HG03135 (cell line): ENCODE data around the gene PCDHGA7.
A peak's percentile ranks its signal among the peaks of the same experiment; 100 is the strongest.
"Not testable (repeated sequence)": the region's sequence is repeated elsewhere in the genome, so short reads cannot be mapped to it uniquely, and the experiment has no call there.

ENCODE experiments used
- ATAC-seq: cut with Tn5 transposase; IDR thresholded peaks from one replicate; pipeline ENCODE4 v1.9.1; 2021; ENCODE audit warnings: mild to moderate bottlenecking, moderate library complexity; ENCODE audit not compliant: unreplicated experiment

PCDHGA7 gene

GRCh38 chr5:141397756-141398551, 15.4 kb downstream of the PCDHGA7 start, which contains the start of gene PCDHGB5:
PCDHGB5 (plus strand) TSS chr5:141397947; CDS start chr5:141398128, 181 bp downstream.
- ATAC-seq = peak; percentile 75

- ATAC-seq = no peak
Measured at GRCh38 chr5:141398608-141399007, 16.1 kb downstream of the PCDHGA7 start.

DNA sequence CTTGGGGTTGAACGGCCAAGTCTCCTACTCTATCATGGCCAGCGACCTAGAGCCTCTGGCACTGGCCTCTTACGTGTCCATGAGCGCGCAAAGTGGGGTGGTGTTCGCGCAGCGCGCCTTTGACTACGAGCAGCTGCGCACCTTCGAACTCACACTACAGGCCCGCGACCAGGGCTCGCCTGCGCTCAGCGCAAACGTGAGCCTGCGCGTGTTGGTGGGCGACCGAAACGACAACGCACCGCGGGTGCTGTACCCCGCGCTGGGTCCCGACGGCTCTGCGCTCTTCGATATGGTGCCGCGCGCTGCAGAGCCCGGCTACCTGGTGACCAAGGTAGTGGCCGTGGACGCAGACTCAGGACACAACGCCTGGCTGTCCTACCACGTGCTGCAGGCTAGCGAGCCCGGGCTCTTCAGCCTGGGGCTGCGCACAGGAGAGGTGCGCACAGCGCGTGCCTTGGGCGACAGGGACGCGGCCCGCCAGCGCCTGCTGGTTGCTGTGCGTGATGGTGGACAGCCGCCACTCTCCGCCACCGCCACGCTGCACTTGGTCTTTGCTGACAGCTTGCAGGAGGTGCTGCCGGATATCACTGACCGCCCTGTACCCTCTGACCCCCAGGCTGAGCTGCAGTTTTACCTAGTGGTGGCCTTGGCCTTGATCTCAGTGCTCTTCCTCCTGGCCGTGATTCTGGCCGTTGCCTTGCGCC, 17.2 kb downstream of the PCDHGA7 start:
- no peak for ATAC-seq

DNA sequence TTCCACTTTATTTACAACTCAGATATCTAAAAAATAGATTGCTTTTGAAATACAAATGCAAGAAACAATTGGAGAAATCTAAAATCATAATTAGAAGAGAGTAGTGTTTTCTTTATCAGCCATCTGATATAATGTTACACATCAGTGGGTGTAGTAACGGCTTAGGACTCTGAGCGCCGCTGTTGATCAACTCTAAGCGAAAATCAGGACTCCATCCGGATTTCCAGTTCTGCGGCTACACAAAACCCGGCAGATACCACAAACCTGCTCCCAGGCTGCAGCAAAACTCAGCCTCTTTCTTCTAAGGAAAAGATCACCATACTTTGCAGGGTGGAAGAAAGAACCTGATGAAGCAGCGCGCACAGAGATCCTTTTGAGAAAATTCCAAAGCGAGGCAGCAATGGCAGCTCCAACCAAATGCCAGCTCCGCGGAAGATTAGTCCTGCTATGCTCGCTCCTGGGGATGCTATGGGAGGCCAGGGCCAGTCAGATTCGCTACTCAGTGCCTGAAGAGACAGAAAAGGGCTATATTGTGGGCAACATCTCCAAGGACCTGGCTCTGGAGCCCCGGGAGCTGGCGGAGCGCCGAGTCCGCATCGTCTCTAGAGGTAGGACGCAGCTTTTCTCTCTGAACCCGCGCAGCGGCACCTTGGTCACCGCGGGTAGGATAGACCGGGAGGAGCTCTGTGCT, 20.2 kb downstream of the PCDHGA7 start, which contains the start of gene PCDHGA9:
TSS of gene PCDHGA9 (plus strand) at position 226 of the 691 bp plus-strand sequence. CDS start at position 401, 175 bp downstream.
- no peak for ATAC-seq

DNA sequence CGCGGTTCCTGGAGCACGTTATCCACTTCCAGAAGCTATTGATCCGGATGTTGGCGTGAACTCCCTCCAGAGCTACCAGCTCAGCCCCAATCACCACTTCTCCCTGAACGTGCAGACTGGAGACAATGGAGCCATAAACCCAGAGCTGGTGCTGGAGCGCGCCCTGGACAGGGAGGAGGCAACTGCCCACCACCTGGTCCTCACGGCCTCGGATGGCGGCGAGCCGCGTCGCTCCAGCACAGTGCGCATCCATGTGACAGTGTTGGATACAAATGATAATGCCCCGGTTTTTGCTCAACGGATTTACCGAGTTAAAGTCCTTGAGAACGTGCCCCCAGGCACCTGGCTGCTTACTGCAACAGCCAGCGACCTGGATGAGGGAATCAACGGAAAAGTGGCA, 20.8 kb downstream of the PCDHGA7 start:
- no peak for ATAC-seq

DNA sequence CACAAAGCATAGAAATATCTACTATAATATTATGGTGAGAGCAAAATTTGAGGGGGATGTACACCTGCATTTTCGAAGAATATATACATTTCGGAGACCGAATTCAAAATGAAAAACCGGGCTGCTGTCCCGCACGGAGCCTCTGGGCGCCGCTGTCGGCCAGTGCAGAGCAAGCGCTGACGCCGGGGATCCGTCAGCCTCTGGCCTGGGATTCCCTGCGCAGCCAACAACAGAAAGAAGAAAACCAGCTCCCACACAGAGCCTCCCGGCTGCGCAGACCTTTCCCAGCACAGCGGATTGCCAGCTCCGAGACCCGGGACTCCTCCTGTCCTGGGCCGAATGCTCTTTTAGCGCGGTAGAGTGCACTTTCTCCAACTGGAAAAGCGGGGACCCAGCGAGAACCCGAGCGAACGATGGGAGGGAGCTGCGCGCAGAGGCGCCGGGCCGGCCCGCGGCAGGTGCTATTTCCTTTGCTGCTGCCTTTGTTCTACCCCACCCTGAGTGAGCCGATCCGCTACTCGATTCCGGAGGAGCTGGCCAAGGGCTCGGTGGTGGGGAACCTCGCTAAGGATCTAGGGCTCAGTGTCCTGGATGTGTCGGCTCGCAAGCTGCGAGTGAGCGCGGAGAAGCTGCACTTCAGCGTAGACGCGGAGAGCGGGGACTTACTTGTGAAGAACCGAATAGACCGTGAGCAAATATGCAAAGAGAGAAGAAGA, 25.4 kb downstream of the PCDHGA7 start, which contains the start of gene PCDHGB6:
TSS of gene PCDHGB6 (plus strand) at position 232 of the 716 bp plus-strand sequence. CDS start at position 414, 182 bp downstream.
- ATAC-seq = peak; percentile 81

DNA sequence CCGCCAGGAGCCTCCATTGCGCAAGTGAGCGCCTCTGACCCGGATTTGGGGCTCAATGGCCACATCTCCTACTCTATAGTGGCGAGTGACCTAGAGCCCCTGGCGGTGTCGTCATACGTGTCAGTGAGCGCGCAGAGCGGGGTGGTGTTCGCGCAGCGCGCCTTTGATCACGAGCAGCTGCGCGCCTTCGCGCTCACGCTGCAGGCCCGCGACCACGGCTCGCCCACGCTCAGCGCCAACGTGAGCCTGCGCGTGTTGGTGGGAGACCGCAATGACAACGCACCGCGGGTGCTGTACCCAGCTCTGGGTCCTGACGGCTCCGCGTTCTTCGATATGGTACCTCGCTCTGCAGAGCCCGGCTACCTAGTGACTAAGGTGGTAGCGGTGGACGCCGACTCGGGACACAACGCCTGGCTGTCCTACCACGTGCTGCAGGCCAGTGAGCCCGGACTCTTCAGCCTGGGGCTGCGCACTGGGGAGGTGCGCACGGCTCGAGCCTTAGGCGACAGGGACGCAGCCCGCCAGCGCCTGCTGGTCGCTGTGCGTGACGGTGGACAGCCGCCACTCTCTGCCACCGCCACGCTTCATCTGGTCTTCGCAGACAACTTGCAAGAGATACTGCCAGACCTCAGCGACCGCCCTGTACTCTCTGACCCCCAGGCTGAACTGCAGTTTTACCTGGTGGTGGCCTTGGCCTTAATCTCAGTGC, 27.2 kb downstream of the PCDHGA7 start:
- no peak for ATAC-seq

GRCh38 chr5:141411575-141411974, 29.0 kb downstream of the PCDHGA7 start:
- no peak for ATAC-seq

DNA sequence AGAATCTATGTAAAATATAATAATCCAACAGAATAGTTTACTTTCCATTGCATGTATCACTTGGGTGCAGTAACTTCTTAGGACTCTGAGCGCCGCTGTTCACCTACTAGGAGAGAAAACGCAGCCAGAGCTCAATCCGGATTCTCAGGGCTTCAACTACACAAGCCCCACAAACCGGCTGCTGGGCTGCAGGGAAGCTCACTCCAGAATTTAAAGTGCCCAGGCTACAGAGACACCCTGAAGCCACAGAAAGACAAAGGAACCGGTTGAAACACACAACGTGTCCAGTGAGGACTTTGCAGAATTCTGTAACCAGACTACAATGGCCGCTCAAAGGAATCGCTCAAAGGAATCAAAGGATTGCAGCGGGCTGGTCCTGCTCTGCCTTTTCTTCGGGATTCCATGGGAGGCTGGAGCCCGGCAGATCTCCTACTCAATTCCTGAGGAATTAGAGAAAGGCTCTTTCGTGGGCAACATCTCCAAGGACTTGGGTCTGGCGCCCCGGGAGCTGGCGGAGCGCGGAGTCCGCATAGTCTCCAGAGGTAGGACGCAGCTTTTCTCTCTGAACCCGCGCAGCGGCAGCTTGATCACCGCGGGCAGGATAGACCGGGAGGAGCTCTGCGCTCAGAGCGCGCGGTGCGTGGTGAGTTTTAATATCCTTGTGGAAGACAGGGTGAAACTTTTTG, 30.5 kb downstream of the PCDHGA7 start, which contains the start of gene PCDHGA10:
TSS of gene PCDHGA10 (plus strand) at position 134 of the 686 bp plus-strand sequence. CDS start at position 323, 189 bp downstream.
- ATAC-seq = peak; percentile 63

GRCh38 chr5:141413540-141414069, 31.1 kb downstream of the PCDHGA7 start:
- no peak for ATAC-seq

DNA sequence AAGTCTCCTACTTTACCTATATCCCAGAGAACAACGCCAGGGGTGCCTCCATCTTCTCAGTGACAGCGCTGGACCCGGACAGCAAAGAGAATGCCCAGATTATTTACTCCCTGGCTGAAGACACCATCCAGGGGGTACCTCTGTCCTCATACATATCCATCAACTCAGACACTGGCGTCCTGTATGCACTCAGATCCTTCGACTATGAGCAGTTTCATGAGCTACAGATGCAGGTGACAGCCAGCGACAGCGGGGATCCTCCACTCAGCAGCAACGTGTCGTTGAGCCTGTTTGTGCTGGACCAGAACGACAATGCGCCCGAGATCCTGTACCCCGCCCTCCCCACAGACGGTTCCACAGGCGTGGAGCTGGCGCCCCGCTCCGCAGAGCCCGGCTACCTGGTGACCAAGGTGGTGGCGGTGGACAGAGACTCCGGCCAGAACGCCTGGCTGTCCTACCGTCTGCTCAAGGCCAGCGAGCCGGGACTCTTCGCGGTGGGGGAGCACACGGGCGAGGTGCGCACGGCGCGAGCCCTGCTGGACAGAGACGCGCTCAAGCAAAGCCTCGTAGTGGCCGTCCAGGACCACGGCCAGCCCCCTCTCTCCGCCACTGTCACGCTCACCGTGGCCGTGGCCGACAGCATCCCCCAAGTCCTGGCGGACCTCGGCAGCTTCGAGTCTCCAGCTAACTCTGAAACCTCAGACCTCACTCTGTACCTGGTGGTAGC, 32.2 kb downstream of the PCDHGA7 start:
- ATAC-seq = not testable (repeated sequence)

DNA sequence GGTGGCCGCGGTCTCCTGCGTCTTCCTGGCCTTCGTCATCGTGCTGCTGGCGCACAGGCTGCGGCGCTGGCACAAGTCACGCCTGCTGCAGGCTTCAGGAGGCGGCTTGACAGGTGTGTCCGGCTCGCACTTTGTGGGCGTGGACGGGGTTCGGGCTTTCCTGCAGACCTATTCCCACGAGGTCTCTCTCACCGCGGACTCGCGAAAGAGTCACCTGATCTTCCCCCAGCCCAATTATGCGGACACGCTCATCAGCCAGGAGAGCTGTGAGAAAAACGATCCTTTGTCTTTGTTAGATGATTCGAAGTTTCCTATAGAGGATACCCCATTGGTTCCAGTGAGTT, 32.7 kb downstream of the PCDHGA7 start:
- ATAC-seq = not testable (repeated sequence)

GRCh38 chr5:141417494-141418172, 35.1 kb downstream of the PCDHGA7 start, which contains the start of gene PCDHGB7:
PCDHGB7 (plus strand) TSS chr5:141417677; CDS start chr5:141417860, 183 bp downstream.
- ATAC-seq = peak; percentile 81

DNA sequence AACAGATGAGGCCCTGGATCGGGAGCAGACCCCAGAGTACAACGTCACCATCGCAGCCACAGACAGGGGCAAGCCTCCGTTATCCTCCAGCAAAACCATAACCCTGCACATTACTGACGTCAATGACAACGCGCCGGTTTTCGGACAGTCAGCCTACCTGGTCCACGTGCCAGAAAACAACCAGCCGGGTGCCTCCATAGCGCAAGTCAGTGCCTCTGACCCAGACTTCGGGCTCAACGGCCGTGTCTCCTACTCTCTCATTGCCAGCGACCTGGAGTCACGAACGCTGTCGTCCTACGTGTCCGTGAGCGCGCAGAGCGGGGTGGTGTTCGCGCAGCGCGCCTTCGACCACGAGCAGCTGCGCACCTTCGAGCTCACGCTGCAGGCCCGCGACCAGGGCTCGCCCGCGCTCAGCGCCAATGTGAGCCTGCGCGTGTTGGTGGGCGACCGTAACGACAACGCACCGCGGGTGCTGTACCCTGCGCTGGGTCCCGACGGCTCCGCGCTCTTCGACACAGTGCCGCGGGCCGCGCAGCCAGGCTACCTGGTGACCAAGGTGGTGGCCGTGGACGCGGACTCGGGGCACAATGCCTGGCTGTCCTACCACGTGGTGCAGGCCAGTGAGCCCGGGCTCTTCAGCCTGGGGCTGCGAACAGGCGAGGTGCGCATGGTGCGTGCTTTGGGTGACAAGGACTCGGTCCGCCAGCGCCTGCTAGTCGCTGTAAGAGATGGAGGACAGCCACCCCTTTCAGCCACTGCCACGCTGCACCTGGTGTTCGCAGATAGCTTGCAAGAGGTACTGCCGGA, 36.7 kb downstream of the PCDHGA7 start:
- no peak for ATAC-seq

- ATAC-seq = no peak
Measured at GRCh38 chr5:141420855-141421488, 38.4 kb downstream of the PCDHGA7 start, which contains the start of gene PCDHGA11. PCDHGA11 (plus strand) TSS chr5:141421051; CDS start chr5:141421228, 177 bp downstream.

DNA sequence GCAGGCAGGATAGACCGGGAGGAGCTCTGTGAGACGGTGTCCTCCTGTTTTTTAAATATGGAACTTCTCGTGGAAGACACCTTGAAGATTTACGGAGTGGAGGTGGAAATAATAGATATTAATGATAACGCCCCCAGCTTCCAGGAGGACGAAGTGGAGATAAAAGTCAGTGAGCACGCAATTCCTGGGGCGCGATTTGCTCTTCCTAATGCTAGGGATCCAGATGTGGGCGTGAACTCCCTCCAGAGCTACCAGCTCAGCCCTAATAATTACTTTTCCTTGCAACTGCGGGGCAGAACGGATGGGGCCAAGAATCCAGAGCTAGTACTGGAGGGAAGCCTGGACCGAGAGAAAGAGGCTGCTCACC, 38.9 kb downstream of the PCDHGA7 start:
- ATAC-seq = no peak
